NB4 (cell line): ENCODE results near the gene PAPSS2.

Source experiments
- MYC ChIP-seq: IDR thresholded peaks from 2 replicates; pipeline ENCODE4 v1.6.1; 2011; ENCODE audit warnings: low read depth, low read length
- POLR2A ChIP-seq: IDR thresholded peaks from 2 replicates; pipeline ENCODE4 v1.6.1; 2011; ENCODE audit warnings: mild to moderate bottlenecking; ENCODE audit not compliant: insufficient read length; ENCODE audit errors: extremely low read depth
- TF ChIP-seq, protein P1 (sequence below): IDR thresholded peaks from one replicate; pipeline ENCODE4 v1.5.1; 2012; ENCODE audit warnings: low read depth, low read length

DNA sequence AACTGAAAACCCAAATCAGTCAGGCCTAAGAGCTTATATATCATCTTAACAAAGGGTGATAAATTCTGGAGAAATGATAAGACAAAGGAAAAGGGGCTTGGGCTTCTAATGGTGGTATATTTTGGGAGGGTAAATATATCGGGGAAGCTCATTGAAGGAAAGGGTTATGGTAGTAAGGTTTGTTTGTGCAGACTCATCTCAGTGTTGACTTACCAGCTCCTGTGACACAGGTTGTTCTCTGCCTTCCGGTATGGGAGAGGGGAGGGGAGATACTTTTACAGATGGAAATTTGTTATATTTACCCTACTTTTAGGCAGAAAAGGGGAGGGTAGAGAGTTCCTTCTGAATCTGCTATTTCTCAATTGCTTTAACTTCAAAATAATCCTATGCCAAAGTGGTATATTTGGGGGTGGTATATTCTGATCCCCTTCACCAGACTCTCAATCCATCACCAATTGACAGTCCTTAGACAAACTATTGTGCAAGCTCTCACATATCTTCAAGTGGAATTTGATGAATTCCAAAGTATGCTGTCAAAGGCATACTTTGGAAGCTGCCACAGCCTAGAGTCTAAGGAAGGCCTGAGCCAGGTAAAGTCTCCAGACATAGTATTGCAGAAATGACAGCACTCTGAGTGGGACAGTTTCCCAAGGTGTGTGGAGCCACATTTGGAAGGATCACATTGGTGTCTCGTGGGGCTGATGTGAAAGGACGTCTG is 13.3 kb upstream of the PAPSS2 start:
- TF ChIP-seq, protein P1, sequence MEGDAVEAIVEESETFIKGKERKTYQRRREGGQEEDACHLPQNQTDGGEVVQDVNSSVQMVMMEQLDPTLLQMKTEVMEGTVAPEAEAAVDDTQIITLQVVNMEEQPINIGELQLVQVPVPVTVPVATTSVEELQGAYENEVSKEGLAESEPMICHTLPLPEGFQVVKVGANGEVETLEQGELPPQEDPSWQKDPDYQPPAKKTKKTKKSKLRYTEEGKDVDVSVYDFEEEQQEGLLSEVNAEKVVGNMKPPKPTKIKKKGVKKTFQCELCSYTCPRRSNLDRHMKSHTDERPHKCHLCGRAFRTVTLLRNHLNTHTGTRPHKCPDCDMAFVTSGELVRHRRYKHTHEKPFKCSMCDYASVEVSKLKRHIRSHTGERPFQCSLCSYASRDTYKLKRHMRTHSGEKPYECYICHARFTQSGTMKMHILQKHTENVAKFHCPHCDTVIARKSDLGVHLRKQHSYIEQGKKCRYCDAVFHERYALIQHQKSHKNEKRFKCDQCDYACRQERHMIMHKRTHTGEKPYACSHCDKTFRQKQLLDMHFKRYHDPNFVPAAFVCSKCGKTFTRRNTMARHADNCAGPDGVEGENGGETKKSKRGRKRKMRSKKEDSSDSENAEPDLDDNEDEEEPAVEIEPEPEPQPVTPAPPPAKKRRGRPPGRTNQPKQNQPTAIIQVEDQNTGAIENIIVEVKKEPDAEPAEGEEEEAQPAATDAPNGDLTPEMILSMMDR, result no peak
- TF ChIP-seq POLR2A (no peak), MYC (no peak)
